Lower leg skin (tissue), 4 donors: Measurements from ENCODE around the gene DPP6. TPM values are rescaled to one million over a fixed set of nuclear protein-coding genes. Genes with fewer than 3 reads are reported as not detected.

ENCODE experiments used
- DNase-seq, 2 donors: peaks; one replicate each; pipeline ENCODE4 v3.0.0-alpha.2; 2019; ENCODE audit warnings: low spot score in 2 of 2
- H3K4me3 ChIP-seq: fragments of 200-600 bp; sonication (generic); 2 replicates; pipeline ENCODE4 v1.5.1; 2017; ENCODE audit warnings: mild to moderate bottlenecking, low read depth; ENCODE audit not compliant: poor library complexity, severe bottlenecking
- CTCF ChIP-seq, 3 donors: fragments of 450-650 bp; IDR thresholded peaks; one replicate each; pipeline ENCODE4 v1.5.1; 2016; ENCODE audit warnings: antibody characterized with exemption in 3 of 3, mild to moderate bottlenecking in 3 of 3, moderate library complexity in 2 of 3
- POLR2A ChIP-seq, 2 donors: fragments of 450-650 bp; IDR thresholded peaks; one replicate each; pipeline ENCODE4 v1.6.1; 2016 to 2017; ENCODE audit warnings: antibody characterized with exemption in 2 of 2, mild to moderate bottlenecking in 1 of 2, moderate library complexity in 1 of 2
- WGBS, 2 donors: methylation state at CpG; one replicate each; pipeline ENCODE4 v1.1.5; 2018; 5-methylcytosine and 5-hydroxymethylcytosine counted together
- intact Hi-C: fragments of 100-400 bp; cut with DNase I; formaldehyde crosslinking; loops from one replicate; pipeline ENCODE4 v1.15.0; 2023; ENCODE audit warnings: low total_unique reads
- total RNA-seq, 4 donors: library from RNA; depleted of rRNA; stranded (reverse); fragments of >200 nt; gene quantifications; one replicate each; pipeline ENCODE4 v1.1.0, GENCODE V29; 2016

Gene DPP6
- total RNA-seq, 4 donors from 2014 or later = 1.0 to 4.5 (median 2.9) TPM

- intact Hi-C loops = no loop called here
- DNase-seq = no peak
- WGBS, 2 donors = 83 to 85% methylated on average over 6 of the region's 6 CpGs
- TF ChIP-seq POLR2A (IDR thresholded peaks at IDR 0.05) (no peak), CTCF (IDR thresholded peaks at IDR 0.05) (no peak)
- H3K4me3 ChIP-seq = no peak overlapping the region
Measured at GRCh38 chr7:154253810-154254209, 201.6 kb downstream of the DPP6 start.

GRCh38 chr7:154255324-154255723 lies 203.1 kb downstream of the DPP6 start:
- no peak for TF ChIP-seq CTCF (IDR thresholded peaks at IDR 0.05)
- no peak for TF ChIP-seq POLR2A (IDR thresholded peaks at IDR 0.05)
- DNase-seq = no peak
- whole genome bisulfite sequencing, 2 donors = 19 to 22% methylated on average over 7 of the region's 7 CpGs
- intact Hi-C loops = no loop called here
- no peak overlapping the region for H3K4me3 ChIP-seq

- no peak overlapping the region for H3K4me3 ChIP-seq
- TF ChIP-seq POLR2A (IDR thresholded peaks at IDR 0.05) (no peak), CTCF (IDR thresholded peaks at IDR 0.05) (no peak)
- intact Hi-C loops = no loop called here
- DNase-seq = no peak
- WGBS, 2 donors = 85 to 90% methylated on average over 8 of the region's 8 CpGs
Measured at GRCh38 chr7:154256150-154256549, 204.0 kb downstream of the DPP6 start.

GRCh38 chr7:154259396-154259795 lies 207.2 kb downstream of the DPP6 start:
- intact Hi-C loops = no loop called here
- DNase-seq = no peak
- 34 to 36% methylated on average over 3 of the region's 3 CpGs for WGBS, 2 donors
- H3K4me3 ChIP-seq = no peak overlapping the region
- TF ChIP-seq POLR2A (IDR thresholded peaks at IDR 0.05) (no peak), CTCF (IDR thresholded peaks at IDR 0.05) (no peak)

GRCh38 chr7:154287356-154287755 lies 235.2 kb downstream of the DPP6 start:
- no peak overlapping the region for H3K4me3 ChIP-seq
- intact Hi-C loops = no loop called here
- no peak for TF ChIP-seq POLR2A (IDR thresholded peaks at IDR 0.05)
- TF ChIP-seq CTCF (IDR thresholded peaks at IDR 0.05) = no peak
- WGBS, 2 donors = 59 to 61% methylated on average over 8 of the region's 8 CpGs
- no peak for DNase-seq

- TF ChIP-seq CTCF (IDR thresholded peaks at IDR 0.05) (no peak), POLR2A (IDR thresholded peaks at IDR 0.05) (no peak)
- DNase-seq = no peak
- WGBS, 2 donors = 88 to 93% methylated on average over 5 of the region's 5 CpGs
- H3K4me3 ChIP-seq = no peak overlapping the region
- intact Hi-C loops = no loop called here
Measured at GRCh38 chr7:154289119-154289518, 236.9 kb downstream of the DPP6 start.
